ENCODE results near the gene TALDO1.

Gene TALDO1

GRCh38 chr11:786235-787083 is 39.2 kb downstream of the TALDO1 start:
- TF ChIP-seq, protein P1, sequence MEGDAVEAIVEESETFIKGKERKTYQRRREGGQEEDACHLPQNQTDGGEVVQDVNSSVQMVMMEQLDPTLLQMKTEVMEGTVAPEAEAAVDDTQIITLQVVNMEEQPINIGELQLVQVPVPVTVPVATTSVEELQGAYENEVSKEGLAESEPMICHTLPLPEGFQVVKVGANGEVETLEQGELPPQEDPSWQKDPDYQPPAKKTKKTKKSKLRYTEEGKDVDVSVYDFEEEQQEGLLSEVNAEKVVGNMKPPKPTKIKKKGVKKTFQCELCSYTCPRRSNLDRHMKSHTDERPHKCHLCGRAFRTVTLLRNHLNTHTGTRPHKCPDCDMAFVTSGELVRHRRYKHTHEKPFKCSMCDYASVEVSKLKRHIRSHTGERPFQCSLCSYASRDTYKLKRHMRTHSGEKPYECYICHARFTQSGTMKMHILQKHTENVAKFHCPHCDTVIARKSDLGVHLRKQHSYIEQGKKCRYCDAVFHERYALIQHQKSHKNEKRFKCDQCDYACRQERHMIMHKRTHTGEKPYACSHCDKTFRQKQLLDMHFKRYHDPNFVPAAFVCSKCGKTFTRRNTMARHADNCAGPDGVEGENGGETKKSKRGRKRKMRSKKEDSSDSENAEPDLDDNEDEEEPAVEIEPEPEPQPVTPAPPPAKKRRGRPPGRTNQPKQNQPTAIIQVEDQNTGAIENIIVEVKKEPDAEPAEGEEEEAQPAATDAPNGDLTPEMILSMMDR (conservative IDR thresholded peaks at IDR 0.05; ENCODE audit: low read length): no peak
- DNase-seq (ENCODE audit: low read depth): no peak
- H3K4me3 ChIP-seq (ENCODE audit: low read length): no peak overlapping the region

GRCh38 chr11:787084-787675 is 39.9 kb downstream of the TALDO1 start:
- TF ChIP-seq, protein P1 (conservative IDR thresholded peaks at IDR 0.05; ENCODE audit: low read length): no peak
- no peak for DNase-seq (ENCODE audit: low read depth)
- H3K4me3 ChIP-seq (ENCODE audit: low read length): no peak overlapping the region

- TF ChIP-seq, protein P1 (conservative IDR thresholded peaks at IDR 0.05; ENCODE audit: low read length): no peak; the same call in 1 of the 2 replicates
- DNase-seq (ENCODE audit: low read depth): no peak
- H3K4me3 ChIP-seq (ENCODE audit: low read length): no peak overlapping the region
Observed at GRCh38 chr11:788009-788640, 40.9 kb downstream of the TALDO1 start.

- H3K4me3 ChIP-seq (ENCODE audit: low read length): peak overlapping the region; percentile 34
- no peak for DNase-seq (ENCODE audit: low read depth)
- TF ChIP-seq, protein P1 (conservative IDR thresholded peaks at IDR 0.05; ENCODE audit: low read length): no peak
Observed at GRCh38 chr11:788953-789940, 42.0 kb downstream of the TALDO1 start.

GRCh38 chr11:789943-790342 is 42.7 kb downstream of the TALDO1 start, which contains the start of gene CEND1:
TSS of gene CEND1 (minus strand) at chr11:790090. CDS start at chr11:788576, 1,514 bp downstream.
- DNase-seq (ENCODE audit: low read depth): peak; percentile 41
- TF ChIP-seq, protein P1 (conservative IDR thresholded peaks at IDR 0.05; ENCODE audit: low read length): no peak
- H3K4me3 ChIP-seq (ENCODE audit: low read length): peak within 1 kb of the TSS; percentile 34

- DNase-seq (ENCODE audit: low read depth): peak; percentile 18
- TF ChIP-seq, protein P1 (conservative IDR thresholded peaks at IDR 0.05; ENCODE audit: low read length): no peak
- no peak overlapping the region for H3K4me3 ChIP-seq (ENCODE audit: low read length)
Observed at GRCh38 chr11:790721-791564, 43.7 kb downstream of the TALDO1 start.

Data from AG10803 (cell line).